Transverse colon (tissue), 4 donors: Measurements from ENCODE around the gene ZNF775. TPM values are rescaled to one million over a fixed set of nuclear protein-coding genes. Genes with fewer than 3 reads are reported as not detected.

Source experiments
- DNase-seq: peaks from one replicate; pipeline ENCODE4 v3.0.0-alpha.2; 2019
- H3K27ac ChIP-seq, 4 donors: fragments of 200-600 bp; sonication (generic); 2 replicates each; pipeline ENCODE4 v1.5.1; 2016 to 2018; ENCODE audit warnings: inconsistent platforms in 4 of 4
- H3K27me3 ChIP-seq: fragments of 200-600 bp; sonication (generic); 2 replicates; pipeline ENCODE4 v1.5.1; 2017; ENCODE audit warnings: inconsistent platforms
- H3K36me3 ChIP-seq, 4 donors: fragments of 200-600 bp; sonication (generic); 2 replicates each; pipeline ENCODE4 v1.5.1; 2017 to 2019; ENCODE audit warnings: inconsistent platforms in 4 of 4
- H3K4me1 ChIP-seq, 4 donors: fragments of 200-600 bp; sonication (generic); 2 replicates each; pipeline ENCODE4 v1.5.1; 2017 to 2020; ENCODE audit warnings: inconsistent platforms in 4 of 4
- H3K4me3 ChIP-seq, 4 donors: fragments of 200-600 bp; sonication (generic); 1 replicate in 1 of 4; 2 replicates in 3 of 4; pipeline versions ENCODE4 v1.5.1 to v1.6.1; 2017 to 2019; ENCODE audit warnings: inconsistent platforms in 4 of 4
- H3K9me3 ChIP-seq, 2 donors: fragments of 200-600 bp; sonication (generic); 2 replicates each; pipeline ENCODE4 v1.5.1; 2017 to 2019; ENCODE audit warnings: inconsistent platforms in 2 of 2
- EP300 ChIP-seq: sonication (generic); formaldehyde crosslinking; IDR thresholded peaks from one replicate; pipeline ENCODE4 v1.6.1; 2017; ENCODE audit warnings: antibody characterized with exemption, low read depth
- POLR2A ChIP-seq: fragments of 450-650 bp; IDR thresholded peaks from one replicate; pipeline ENCODE4 v1.6.1; 2016; ENCODE audit warnings: antibody characterized with exemption, mild to moderate bottlenecking, moderate library complexity
- POLR2AphosphoS5 ChIP-seq, 3 donors: sonication (generic); formaldehyde crosslinking; IDR thresholded peaks; one replicate each; pipeline ENCODE4 v1.6.1; 2016; ENCODE audit warnings: antibody characterized with exemption in 3 of 3
- WGBS, 2 donors: methylation state at CpG; one replicate each; pipeline ENCODE4 v1.1.5; 2018; ENCODE audit warnings: low coverage in 1 of 2; 5-methylcytosine and 5-hydroxymethylcytosine counted together
- in situ Hi-C, 4 donors: fragments of 200-750 bp; cut with MboI; loops; one replicate each; pipeline versions ENCODE4 v1.15.0 to v1.15.1; 2017; ENCODE audit warnings: low sequenced_read_pairs in 3 of 4, low pct_ligation_motif_present in 1 of 4, low pct_unique_long_range_greater_than_20kb in 1 of 4
- intact Hi-C: fragments of 100-400 bp; cut with DNase I; formaldehyde crosslinking; loops from one replicate; pipeline ENCODE4 v1.15.1; 2023; ENCODE audit warnings: low total_unique reads
- total RNA-seq, 4 donors: library from RNA; depleted of rRNA; stranded (reverse); fragments of >200 nt; gene quantifications; one replicate each; pipeline ENCODE4 v1.1.0, GENCODE V29; 2016
- TF ChIP-seq, protein P1 (sequence below), 5 experiments: fragments of 200-600 bp in 3 of 5; fragments of 450-650 bp in 2 of 5; sonication (generic) in 3 of 5; IDR thresholded peaks; 1 replicate in 2 of 5; 2 replicates in 3 of 5; pipeline ENCODE4 v1.5.1; 2016 to 2017; ENCODE audit warnings: antibody characterized with exemption in 5 of 5, inconsistent platforms in 3 of 5, mild to moderate bottlenecking in 2 of 5, moderate library complexity in 1 of 5

The ZNF775 gene
- total RNA-seq, 4 donors from 2014 or later = 8.9 to 75.2 (median 15.2) TPM

DNA sequence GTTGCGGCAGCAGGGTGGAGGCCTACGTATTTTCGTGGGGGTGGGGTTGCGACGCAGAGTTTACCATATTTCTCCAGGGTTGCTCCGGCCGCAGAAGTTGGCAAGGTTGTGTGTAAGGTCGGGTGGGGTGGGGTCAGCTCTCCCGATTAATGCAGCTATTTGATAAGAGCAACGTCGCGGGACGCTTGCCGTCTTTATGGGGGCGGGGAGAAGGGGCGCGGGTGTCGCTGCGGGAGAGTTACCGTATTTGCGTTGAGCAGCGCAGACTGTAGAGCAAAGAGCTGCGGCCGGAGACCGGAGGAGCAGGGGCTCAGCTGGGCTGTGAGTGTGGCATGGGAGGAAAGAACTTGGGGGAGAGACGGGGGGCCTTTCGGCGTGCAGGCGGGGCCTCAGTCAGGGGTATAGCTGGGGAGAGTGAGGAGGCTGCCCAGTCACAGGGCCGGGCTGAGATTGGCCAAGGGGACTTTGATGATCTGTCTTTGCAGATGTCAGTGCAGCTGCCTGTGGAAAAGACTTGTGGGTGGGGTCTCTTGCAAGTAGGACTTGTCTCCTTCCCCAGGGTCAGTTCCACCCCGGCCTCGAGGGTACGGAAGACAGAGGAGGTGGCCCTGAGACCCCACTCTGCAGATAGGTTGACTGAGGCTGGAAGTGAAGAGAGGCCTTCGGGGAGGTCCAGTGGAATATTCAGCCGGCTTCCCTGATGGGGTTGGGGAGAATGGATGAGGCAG lies 26.6 kb downstream of the ZNF775 start:
- no peaks in the 10 kb centered on the region for H3K27me3 ChIP-seq
- no peaks in the 10 kb centered on the region for H3K36me3 ChIP-seq
- intact Hi-C loops (no loop called here), in situ Hi-C loops (loop anchor here in 3 of 4 donors (25.0 kb wide), 1 partner anchor 93 kb away; the partner anchor contains the start of genes ACTR3C (in 3 of the 3) and LRRC61 (in 3 of the 3))
- WGBS, 2 donors = 0 to 3% methylated on average over 14 to 35 of the region's 35 CpGs
- no peaks in the 10 kb centered on the region for H3K9me3 ChIP-seq
- H3K4me3 ChIP-seq = peak overlapping the region; percentile 52 to 88 (median 63)
- TF ChIP-seq EP300 = no peak
- TF ChIP-seq, protein P1, sequence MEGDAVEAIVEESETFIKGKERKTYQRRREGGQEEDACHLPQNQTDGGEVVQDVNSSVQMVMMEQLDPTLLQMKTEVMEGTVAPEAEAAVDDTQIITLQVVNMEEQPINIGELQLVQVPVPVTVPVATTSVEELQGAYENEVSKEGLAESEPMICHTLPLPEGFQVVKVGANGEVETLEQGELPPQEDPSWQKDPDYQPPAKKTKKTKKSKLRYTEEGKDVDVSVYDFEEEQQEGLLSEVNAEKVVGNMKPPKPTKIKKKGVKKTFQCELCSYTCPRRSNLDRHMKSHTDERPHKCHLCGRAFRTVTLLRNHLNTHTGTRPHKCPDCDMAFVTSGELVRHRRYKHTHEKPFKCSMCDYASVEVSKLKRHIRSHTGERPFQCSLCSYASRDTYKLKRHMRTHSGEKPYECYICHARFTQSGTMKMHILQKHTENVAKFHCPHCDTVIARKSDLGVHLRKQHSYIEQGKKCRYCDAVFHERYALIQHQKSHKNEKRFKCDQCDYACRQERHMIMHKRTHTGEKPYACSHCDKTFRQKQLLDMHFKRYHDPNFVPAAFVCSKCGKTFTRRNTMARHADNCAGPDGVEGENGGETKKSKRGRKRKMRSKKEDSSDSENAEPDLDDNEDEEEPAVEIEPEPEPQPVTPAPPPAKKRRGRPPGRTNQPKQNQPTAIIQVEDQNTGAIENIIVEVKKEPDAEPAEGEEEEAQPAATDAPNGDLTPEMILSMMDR (IDR thresholded peaks at IDR 0.05) = peak in 1 of 5 experiments; percentile 2
- peaks cover 8 to 45% (median 41%) of the 10 kb centered on the region in 4 donors for H3K4me1 ChIP-seq
- peak; percentile 51 for DNase-seq
- H3K27ac ChIP-seq = peak overlapping the region; percentile 95 to 99 (median 98)

DNA sequence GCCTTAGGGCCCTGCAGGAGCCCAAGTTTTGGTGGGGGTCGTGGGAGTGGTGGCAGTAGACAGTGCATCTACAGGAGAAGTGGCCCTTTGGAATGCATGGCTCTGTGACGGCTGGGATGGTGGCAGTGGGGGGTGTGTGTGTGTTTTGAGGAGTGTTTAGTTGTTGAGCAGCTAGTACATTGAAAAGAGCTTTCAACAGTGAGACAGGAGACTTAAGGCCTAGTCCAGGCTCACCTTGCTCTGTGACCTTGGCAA lies 27.1 kb downstream of the ZNF775 start:
- DNase-seq = peak; percentile 30
- Histone ChIP-seq H3K9me3 (no peaks in the 10 kb centered on the region), H3K4me1 (peaks cover 8 to 45% (median 41%) of the 10 kb centered on the region in 4 donors), H3K4me3 (peak overlapping the region in 3 of 4 donors; percentile 58 to 88 (median 68)), H3K27me3 (no peaks in the 10 kb centered on the region), H3K36me3 (no peaks in the 10 kb centered on the region), H3K27ac (peak overlapping the region; percentile 95 to 99 (median 98))
- intact Hi-C loops = no loop called here
- 7 to 17% methylated on average over 2 of the region's 2 CpGs for WGBS, 2 donors
- TF ChIP-seq, protein P1 (IDR thresholded peaks at IDR 0.05) = no peak
- TF ChIP-seq EP300 = no peak
- TF ChIP-seq POLR2AphosphoS5 (IDR thresholded peaks at IDR 0.05) = no peak
- TF ChIP-seq POLR2A = no peak
- in situ Hi-C loops = loop anchor here in 3 of 4 donors (25.0 kb wide), 1 partner anchor 94 kb away; the partner anchor contains the start of genes ACTR3C (in 3 of the 3) and LRRC61 (in 3 of the 3)

DNA sequence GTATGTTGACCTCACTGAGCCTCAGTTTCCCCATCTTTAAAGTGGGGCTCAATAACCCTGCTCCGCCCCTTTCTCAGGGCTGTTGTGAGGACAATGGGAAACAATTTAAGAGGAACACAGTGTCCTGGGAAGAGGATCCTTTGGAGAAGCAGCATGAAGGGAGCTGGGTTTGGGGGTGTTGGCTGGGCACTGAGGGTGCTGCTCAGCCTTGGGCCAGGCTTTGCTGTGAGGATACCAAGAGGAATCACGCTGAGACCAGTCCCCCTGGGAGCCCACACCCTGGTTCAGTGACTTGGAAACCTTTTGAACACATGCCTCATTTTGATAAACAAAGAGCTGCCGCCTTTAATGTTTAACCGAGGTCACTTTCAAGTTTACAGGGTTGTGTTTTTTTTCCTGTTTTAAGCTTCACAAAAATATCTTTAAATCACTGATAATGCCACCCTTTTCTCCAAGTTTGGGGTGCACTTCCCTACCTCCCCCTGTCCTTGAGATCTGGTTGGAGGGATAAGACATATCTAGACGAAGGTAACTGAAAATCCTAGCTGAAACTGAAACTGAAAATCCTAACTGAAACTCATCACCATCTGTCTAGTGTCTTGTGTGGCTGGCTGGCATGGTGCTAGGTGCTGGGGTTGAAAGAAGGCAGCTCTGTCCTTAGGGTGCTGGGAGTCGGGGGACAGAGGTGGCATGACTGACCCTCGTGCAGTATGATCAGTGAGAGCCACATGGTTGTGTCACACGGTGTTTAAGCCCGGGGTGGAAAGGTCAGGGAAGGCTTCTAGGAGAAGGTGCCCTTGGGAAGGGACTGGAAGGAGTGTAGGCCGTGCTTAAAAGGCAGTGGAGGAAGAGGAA lies 27.7 kb downstream of the ZNF775 start:
- peak; percentile 47 for DNase-seq
- intact Hi-C loops (no loop called here), in situ Hi-C loops (loop anchor here in 3 of 4 donors (25.0 kb wide), 1 partner anchor 94 kb away; the partner anchor contains the start of genes ACTR3C (in 3 of the 3) and LRRC61 (in 3 of the 3))
- peak overlapping the region in 3 of 4 donors; percentile 58 to 88 (median 68) for H3K4me3 ChIP-seq
- no peaks in the 10 kb centered on the region for H3K9me3 ChIP-seq
- peak overlapping the region; percentile 95 to 99 (median 98) for H3K27ac ChIP-seq
- 13 to 19% methylated on average over 4 to 10 of the region's 10 CpGs for WGBS, 2 donors
- no peaks in the 10 kb centered on the region for H3K36me3 ChIP-seq
- H3K4me1 ChIP-seq = peaks cover 8 to 45% (median 41%) of the 10 kb centered on the region in 4 donors
- H3K27me3 ChIP-seq = no peaks in the 10 kb centered on the region
- TF ChIP-seq POLR2A (no peak), EP300 (no peak), POLR2AphosphoS5 (IDR thresholded peaks at IDR 0.05) (peak in 2 of 3 donors; percentile 25 to 41)
- TF ChIP-seq, protein P1 (IDR thresholded peaks at IDR 0.05) = no peak
